OCI-LY7 (cell line): ENCODE data around the gene SHROOM3. TPM values are rescaled to one million over a fixed set of nuclear protein-coding genes. Genes with fewer than 3 reads are reported as not detected.

Source experiments
- BruUV-seq: library from RNA; stranded (reverse); fragments of 400-500 nt; replicated peaks from 2 replicates; lab custom pipeline; 2021; lab: Mats Ljungman, UMichigan
- CTCF ChIA-PET: fragments of 300-600 bp; sonication (Branson Sonifier 250); formaldehyde crosslinking; loops from one replicate; lab custom pipeline; 2022; ENCODE audit warnings: antibody characterized with exemption; ENCODE audit not compliant: unreplicated experiment; lab: Charles Lee
- POLR2A ChIA-PET: fragments of 300-600 bp; sonication (Branson Sonifier 250); formaldehyde crosslinking; loops from one replicate; lab custom pipeline; 2022; ENCODE audit warnings: antibody characterized with exemption; lab: Charles Lee
- DNase-seq: peaks from one replicate; pipeline ENCODE4 v3.0.0-alpha.2; 2015; ENCODE audit warnings: low spot score
- H2AFZ ChIP-seq: fragments of 200-600 bp; sonication (generic), shearing (Covaris generic); 2 replicates; pipeline ENCODE4 v1.6.1; 2014; ENCODE audit warnings: mild to moderate bottlenecking, antibody characterized with exemption, low read length, moderate library complexity
- H3K27ac ChIP-seq: fragments of 200-600 bp; sonication (generic); 2 replicates; pipeline ENCODE4 v1.5.1; 2014; ENCODE audit warnings: mixed run types, low read depth, mild to moderate bottlenecking, moderate library complexity, low read length, inconsistent platforms; ENCODE audit not compliant: poor library complexity, severe bottlenecking
- H3K36me3 ChIP-seq: fragments of 200-600 bp; sonication (generic); 2 replicates; pipeline ENCODE4 v1.6.1; 2014; ENCODE audit warnings: mild to moderate bottlenecking, antibody characterized with exemption, low read length, moderate library complexity, mixed read lengths; ENCODE audit not compliant: insufficient read depth
- H3K4me1 ChIP-seq: fragments of 200-600 bp; sonication (generic); 2 replicates; pipeline ENCODE4 v1.5.1; 2014; ENCODE audit warnings: mild to moderate bottlenecking, low read length; ENCODE audit not compliant: insufficient read depth, poor library complexity, severe bottlenecking
- H3K4me2 ChIP-seq: fragments of 200-600 bp; sonication (generic); 2 replicates; pipeline ENCODE4 v1.6.1; 2014; ENCODE audit warnings: mild to moderate bottlenecking, low read length
- H3K4me3 ChIP-seq: fragments of 200-600 bp; sonication (generic); 2 replicates; pipeline ENCODE4 v1.5.1; 2014; ENCODE audit warnings: mild to moderate bottlenecking, low read depth, low read length; ENCODE audit not compliant: poor library complexity, severe bottlenecking
- H3K79me2 ChIP-seq: fragments of 200-600 bp; sonication (generic); 2 replicates; pipeline ENCODE4 v1.6.1; 2016; ENCODE audit warnings: low read depth, mild to moderate bottlenecking, low read length, moderate library complexity, mixed read lengths; ENCODE audit not compliant: insufficient read depth
- H3K9me2 ChIP-seq: fragments of 200-600 bp; sonication (generic); 2 replicates; pipeline ENCODE4 v1.6.1; 2016; ENCODE audit warnings: mild to moderate bottlenecking, low read length, mixed read lengths; ENCODE audit not compliant: insufficient read depth
- H3K9me3 ChIP-seq: fragments of 200-600 bp; sonication (generic); 2 replicates; pipeline ENCODE4 v1.6.1; 2014; ENCODE audit warnings: mild to moderate bottlenecking, mixed run types, low read length, mixed read lengths
- H4K20me1 ChIP-seq: fragments of 200-600 bp; sonication (generic); 2 replicates; pipeline ENCODE4 v1.6.1; 2014; ENCODE audit warnings: mild to moderate bottlenecking, antibody characterized with exemption, low read length, moderate library complexity, mixed read lengths; ENCODE audit not compliant: insufficient read depth
- EZH2phosphoT487 ChIP-seq: fragments of 200-600 bp; sonication (generic); IDR thresholded peaks from 2 replicates; pipeline ENCODE4 v1.6.1; 2018; ENCODE audit warnings: low read depth, borderline replicate concordance, mild to moderate bottlenecking, mixed run types, antibody characterized with exemption, low read length, moderate library complexity, mixed read lengths
- intact Hi-C: fragments of 100-400 bp; cut with micrococcal nuclease; formaldehyde crosslinking; loops from one replicate; pipeline ENCODE4 v1.10.0; 2022; ENCODE audit not compliant: unreplicated experiment
- total RNA-seq, 2 experiments: library from RNA; depleted of rRNA in 1 of 2; stranded (reverse); fragments of >200 nt in 1 of 2; shearing (Covaris generic) in 1 of 2; gene quantifications; 2 replicates each; pipeline ENCODE4 v1.2.3, GENCODE V29; 2014 to 2022
- TF ChIP-seq, protein P1 (sequence below): fragments of 200-600 bp; sonication (generic); conservative IDR thresholded peaks from 2 replicates; pipeline ENCODE4 v1.5.1; 2014; ENCODE audit warnings: mild to moderate bottlenecking, antibody characterized with exemption, low read length, moderate library complexity, mixed read lengths

SHROOM3 gene
- total RNA-seq, 2 experiments from 2014 or later = not detected

DNA sequence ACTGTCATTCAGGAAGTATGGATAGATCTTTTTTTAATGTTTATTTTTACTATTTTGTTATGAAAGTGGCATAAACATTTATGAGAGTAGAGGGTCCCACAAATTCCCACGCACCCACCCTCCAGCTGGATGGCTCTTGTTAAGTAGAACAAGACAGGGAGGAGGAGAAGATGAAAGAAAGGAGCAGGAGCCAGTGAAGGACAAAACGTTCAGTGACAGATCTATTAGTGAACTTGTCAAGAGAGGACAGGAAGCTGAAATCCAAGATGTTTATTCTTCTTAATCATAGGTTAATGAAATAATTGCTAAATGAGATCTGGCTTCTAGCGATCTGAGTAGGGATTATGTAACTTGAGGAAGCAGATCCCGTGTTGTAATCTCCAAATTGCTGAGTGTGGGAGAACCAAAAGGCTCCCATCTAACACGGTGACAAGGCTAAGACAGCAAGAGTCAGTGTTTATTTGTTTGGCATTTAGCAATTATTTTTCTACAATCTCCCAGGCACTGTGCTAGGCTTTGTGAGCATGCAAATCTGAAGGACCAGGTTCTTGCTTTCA lies 162.5 kb downstream of the SHROOM3 start:
- ChIA-PET CTCF (no interaction called here), POLR2A (interaction anchor here (0.7 kb wide), 2 partner anchors 290 to 295 kb away, joined by 3 to 4 read pairs; no protein-coding TSS in a partner anchor)
- Histone ChIP-seq H3K4me1 (no peaks in the 10 kb centered on the region), H3K9me2 (no peaks in the 10 kb centered on the region), H3K36me3 (no peaks in the 10 kb centered on the region), H3K4me2 (no peak overlapping the region), H3K27ac (no peak overlapping the region), H3K4me3 (no peak overlapping the region), H3K9me3 (no peaks in the 10 kb centered on the region), H2AFZ (no peak overlapping the region), H3K79me2 (no peaks in the 10 kb centered on the region), H4K20me1 (no peaks in the 10 kb centered on the region)
- DNase-seq = no peak
- BruUV-seq = no TSS peak
- intact Hi-C loops = no loop called here
- TF ChIP-seq EZH2phosphoT487 = no peak
- TF ChIP-seq, protein P1, sequence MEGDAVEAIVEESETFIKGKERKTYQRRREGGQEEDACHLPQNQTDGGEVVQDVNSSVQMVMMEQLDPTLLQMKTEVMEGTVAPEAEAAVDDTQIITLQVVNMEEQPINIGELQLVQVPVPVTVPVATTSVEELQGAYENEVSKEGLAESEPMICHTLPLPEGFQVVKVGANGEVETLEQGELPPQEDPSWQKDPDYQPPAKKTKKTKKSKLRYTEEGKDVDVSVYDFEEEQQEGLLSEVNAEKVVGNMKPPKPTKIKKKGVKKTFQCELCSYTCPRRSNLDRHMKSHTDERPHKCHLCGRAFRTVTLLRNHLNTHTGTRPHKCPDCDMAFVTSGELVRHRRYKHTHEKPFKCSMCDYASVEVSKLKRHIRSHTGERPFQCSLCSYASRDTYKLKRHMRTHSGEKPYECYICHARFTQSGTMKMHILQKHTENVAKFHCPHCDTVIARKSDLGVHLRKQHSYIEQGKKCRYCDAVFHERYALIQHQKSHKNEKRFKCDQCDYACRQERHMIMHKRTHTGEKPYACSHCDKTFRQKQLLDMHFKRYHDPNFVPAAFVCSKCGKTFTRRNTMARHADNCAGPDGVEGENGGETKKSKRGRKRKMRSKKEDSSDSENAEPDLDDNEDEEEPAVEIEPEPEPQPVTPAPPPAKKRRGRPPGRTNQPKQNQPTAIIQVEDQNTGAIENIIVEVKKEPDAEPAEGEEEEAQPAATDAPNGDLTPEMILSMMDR = no peak

DNA sequence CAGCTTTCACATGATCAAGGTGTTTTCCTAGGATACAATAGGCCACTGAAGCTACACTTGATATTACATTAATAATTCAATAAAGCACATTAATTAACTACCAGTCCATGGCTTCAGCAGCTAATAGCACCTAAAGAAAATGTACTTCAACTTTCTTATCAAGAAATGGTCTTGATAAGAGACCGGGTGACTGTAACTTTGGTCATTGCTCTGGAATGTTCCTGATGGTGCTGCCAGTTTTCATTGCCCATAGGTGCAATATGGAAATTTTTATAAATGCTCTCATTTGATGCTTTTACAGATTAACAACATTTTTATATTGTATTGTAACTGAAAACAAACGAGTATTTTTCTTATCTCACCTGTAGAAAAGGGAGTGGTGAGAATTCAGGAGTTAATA lies 165.4 kb downstream of the SHROOM3 start:
- Histone ChIP-seq H4K20me1 (no peaks in the 10 kb centered on the region), H2AFZ (no peak overlapping the region), H3K9me2 (no peaks in the 10 kb centered on the region), H3K4me2 (no peak overlapping the region), H3K36me3 (no peaks in the 10 kb centered on the region), H3K4me3 (no peak overlapping the region), H3K27ac (no peak overlapping the region), H3K9me3 (no peaks in the 10 kb centered on the region), H3K4me1 (no peaks in the 10 kb centered on the region), H3K79me2 (no peaks in the 10 kb centered on the region)
- intact Hi-C loops = no loop called here
- no peak for TF ChIP-seq EZH2phosphoT487
- TF ChIP-seq, protein P1 = no peak
- BruUV-seq = no TSS peak
- POLR2A ChIA-PET = no interaction called here
- CTCF ChIA-PET = no interaction called here
- DNase-seq = no peak

DNA sequence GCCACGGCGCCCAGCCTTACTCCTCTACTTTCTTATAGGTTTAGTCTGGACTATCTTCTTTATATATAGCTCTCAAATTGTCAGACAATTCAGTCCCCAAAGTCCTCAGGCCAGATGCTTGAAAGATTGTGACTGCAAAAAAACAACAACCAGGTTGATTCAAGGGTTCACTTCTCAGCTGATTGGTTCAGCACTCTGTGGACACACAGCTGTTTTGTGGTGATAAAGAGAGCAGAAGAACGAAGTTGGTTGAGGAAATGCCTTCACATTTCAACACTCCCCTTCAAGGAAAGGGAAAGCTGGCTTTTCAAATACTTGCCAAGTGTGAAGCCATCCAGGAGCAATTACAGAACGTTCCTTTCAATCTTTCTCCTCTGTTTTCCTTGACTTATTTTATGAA lies 166.8 kb downstream of the SHROOM3 start:
- H3K36me3 ChIP-seq = no peaks in the 10 kb centered on the region
- H3K4me3 ChIP-seq = no peak overlapping the region
- no TSS peak for BruUV-seq
- no peaks in the 10 kb centered on the region for H4K20me1 ChIP-seq
- no peak overlapping the region for H3K4me2 ChIP-seq
- H3K9me2 ChIP-seq = no peaks in the 10 kb centered on the region
- TF ChIP-seq EZH2phosphoT487 = no peak
- TF ChIP-seq, protein P1 = no peak
- intact Hi-C loops = no loop called here
- H3K79me2 ChIP-seq = no peaks in the 10 kb centered on the region
- H3K4me1 ChIP-seq = no peaks in the 10 kb centered on the region
- H3K27ac ChIP-seq = no peak overlapping the region
- POLR2A ChIA-PET = no interaction called here
- H3K9me3 ChIP-seq = no peaks in the 10 kb centered on the region
- DNase-seq = no peak
- CTCF ChIA-PET = no interaction called here
- no peak overlapping the region for H2AFZ ChIP-seq
